Measurements from ENCODE around the gene NAPB. TPM values are rescaled to one million over a fixed set of nuclear protein-coding genes. Genes with fewer than 3 reads are reported as not detected.

The NAPB gene
- total and polyA plus RNA-seq, 2 experiments from 2014 or later: 5.9 to 8.1 TPM

- H3K4me1 ChIP-seq (ENCODE audit: insufficient read depth): no peaks in the 10 kb centered on the region
Observed at GRCh38 chr20:23327617-23328333, 93.5 kb downstream of the NAPB start.

GRCh38 chr20:23326774-23327173 lies 94.5 kb downstream of the NAPB start:
- no peaks in the 10 kb centered on the region for H3K9me2 ChIP-seq (ENCODE audit: insufficient read depth)
- H3K4me2 ChIP-seq (ENCODE audit: unreplicated experiment): no peak overlapping the region
- H3K4me1 ChIP-seq (ENCODE audit: insufficient read depth): no peaks in the 10 kb centered on the region
- no peaks in the 10 kb centered on the region for H3K79me2 ChIP-seq (ENCODE audit: insufficient read depth)
- no peak overlapping the region for H3K9ac ChIP-seq
- H3K27ac ChIP-seq: no peak overlapping the region
- in situ Hi-C loops (cut with MboI): loop anchor here (25.0 kb wide), 1 partner anchor 989 kb away; no protein-coding TSS in a partner anchor
- no peak for DNase-seq
- no peaks in the 10 kb centered on the region for H4K20me1 ChIP-seq (ENCODE audit: insufficient read depth)
- H2AFZ ChIP-seq: no peak overlapping the region
- H3K36me3 ChIP-seq (ENCODE audit: low read depth): no peaks in the 10 kb centered on the region
- no peak overlapping the region for H3K4me3 ChIP-seq
- no peaks in the 10 kb centered on the region for H3F3A ChIP-seq (ENCODE audit: insufficient read depth)
- H3K9me3 ChIP-seq (ENCODE audit: low read depth): no peaks in the 10 kb centered on the region
- 74 to 78% methylated on average over 8 of the region's 8 CpGs for WGBS, 2 experiments (ENCODE audit: low coverage in 1 of 2, low lambda C conversion rate in 2 of 2, missing lambda C conversion rate in 2 of 2)
- no peaks in the 10 kb centered on the region for H3K27me3 ChIP-seq (replicated peaks; ENCODE audit: insufficient read depth)
- no peak for TF ChIP-seq EZH2 (IDR thresholded peaks at IDR 0.05; ENCODE audit: insufficient read depth, poor library complexity, severe bottlenecking)
- no peak for TF ChIP-seq EZH2phosphoT487 (IDR thresholded peaks at IDR 0.05; ENCODE audit: insufficient read depth, low read depth)

More at GRCh38 chr20:23327617-23328333, 93.5 kb downstream of the NAPB start:
- H3K9me2 ChIP-seq (ENCODE audit: insufficient read depth): no peaks in the 10 kb centered on the region
- H2AFZ ChIP-seq: no peak overlapping the region
- H3K79me2 ChIP-seq (ENCODE audit: insufficient read depth): no peaks in the 10 kb centered on the region
- DNase-seq: no peak
- no peak overlapping the region for H3K27ac ChIP-seq
- no peaks in the 10 kb centered on the region for H4K20me1 ChIP-seq (ENCODE audit: insufficient read depth)
- in situ Hi-C loops (cut with MboI): loop anchor here (25.0 kb wide), 1 partner anchor 990 kb away; no protein-coding TSS in a partner anchor
- no peak for TF ChIP-seq EZH2 (IDR thresholded peaks at IDR 0.05; ENCODE audit: insufficient read depth, poor library complexity, severe bottlenecking)
- TF ChIP-seq EZH2phosphoT487 (IDR thresholded peaks at IDR 0.05; ENCODE audit: insufficient read depth, low read depth): no peak
- no peaks in the 10 kb centered on the region for H3F3A ChIP-seq (ENCODE audit: insufficient read depth)
- H3K36me3 ChIP-seq (ENCODE audit: low read depth): no peaks in the 10 kb centered on the region
- H3K4me2 ChIP-seq (ENCODE audit: unreplicated experiment): no peak overlapping the region
- H3K9me3 ChIP-seq (ENCODE audit: low read depth): no peaks in the 10 kb centered on the region
- no peak overlapping the region for H3K9ac ChIP-seq
- 89 to 90% methylated on average over 15 of the region's 15 CpGs for WGBS, 2 experiments (ENCODE audit: low coverage in 1 of 2, low lambda C conversion rate in 2 of 2, missing lambda C conversion rate in 2 of 2)
- no peaks in the 10 kb centered on the region for H3K27me3 ChIP-seq (replicated peaks; ENCODE audit: insufficient read depth)
- no peak overlapping the region for H3K4me3 ChIP-seq

DNA sequence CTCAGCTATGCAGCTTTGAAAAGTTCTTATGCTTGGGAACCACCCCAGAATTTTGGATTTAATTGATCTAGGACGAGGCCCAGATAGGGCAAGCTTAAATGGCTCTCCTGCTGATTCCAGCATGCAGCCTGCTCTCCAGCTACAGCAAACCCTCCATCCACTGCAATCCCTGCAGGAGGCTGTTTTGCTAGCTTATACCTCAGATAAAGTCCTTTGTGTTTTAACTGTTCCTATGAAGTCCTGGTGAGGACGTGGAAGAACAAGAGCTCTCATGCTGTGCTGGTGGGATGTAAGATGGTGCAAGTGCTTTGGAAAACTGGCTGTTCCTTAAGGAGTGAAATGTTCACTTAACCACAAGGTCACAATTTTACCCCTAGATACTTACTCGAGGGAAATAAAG lies 96.2 kb downstream of the NAPB start:
- in situ Hi-C loops (cut with MboI): loop anchor here (25.0 kb wide), 1 partner anchor 988 kb away; no protein-coding TSS in a partner anchor
- 61 to 76% methylated on average over 3 of the region's 3 CpGs for WGBS, 2 experiments (ENCODE audit: low coverage in 1 of 2, low lambda C conversion rate in 2 of 2, missing lambda C conversion rate in 2 of 2)

More for the DNA sequence above, 96.2 kb downstream of the NAPB start:
- Histone ChIP-seq H3K9me2 (ENCODE audit: insufficient read depth) (no peaks in the 10 kb centered on the region), H3F3A (ENCODE audit: insufficient read depth) (no peaks in the 10 kb centered on the region), H4K20me1 (ENCODE audit: insufficient read depth) (no peaks in the 10 kb centered on the region), H3K9ac (no peak overlapping the region), H3K79me2 (ENCODE audit: insufficient read depth) (no peaks in the 10 kb centered on the region), H3K4me3 (no peak overlapping the region), H3K4me2 (ENCODE audit: unreplicated experiment) (no peak overlapping the region), H2AFZ (no peak overlapping the region), H3K9me3 (ENCODE audit: low read depth) (no peaks in the 10 kb centered on the region), H3K36me3 (ENCODE audit: low read depth) (no peaks in the 10 kb centered on the region), H3K27me3 (replicated peaks; ENCODE audit: insufficient read depth) (no peaks in the 10 kb centered on the region), H3K4me1 (ENCODE audit: insufficient read depth) (no peaks in the 10 kb centered on the region), H3K27ac (no peak overlapping the region)
- no peak for DNase-seq
- TF ChIP-seq EZH2phosphoT487 (IDR thresholded peaks at IDR 0.05; ENCODE audit: insufficient read depth, low read depth) (no peak), EZH2 (IDR thresholded peaks at IDR 0.05; ENCODE audit: insufficient read depth, poor library complexity, severe bottlenecking) (no peak)

Small RNAs within 50 kb of the gene (small RNA-seq; reads per million reads assigned to genes)
- gene RF00019 (ENCODE audit: low read depth, low replicate concordance) (not detected), gene RNA5SP479 (ENCODE audit: low read depth, low replicate concordance) (not detected)

Other genes with a start within 250 kb of the NAPB start
- 31.5 and 31.7 TPM in 2 replicates for gene NXT1, start 70.7 kb downstream of the NAPB start, total RNA-seq (2014; rRNA removed; shearing (Covaris generic))
- 28.5 and 29.8 TPM in 2 replicates for gene NXT1, start 70.7 kb downstream of the NAPB start, polyA plus RNA-seq (2016; fragmentation: Nextera tagmentation; extraction: Ambion mirVana)
- 11.0 and 12.3 TPM in 2 replicates for gene GZF1, start 59.3 kb downstream of the NAPB start, total RNA-seq (2014; rRNA removed; shearing (Covaris generic))
- 5.9 and 6.3 TPM in 2 replicates for gene GZF1, start 59.3 kb downstream of the NAPB start, polyA plus RNA-seq (2016; fragmentation: Nextera tagmentation; extraction: Ambion mirVana)
- not detected in 2 replicates for gene CSTL1, start 18.2 kb upstream of the NAPB start, total RNA-seq (2014; rRNA removed; shearing (Covaris generic))
- gene CSTL1, start 18.2 kb upstream of the NAPB start, polyA plus RNA-seq (2016; fragmentation: Nextera tagmentation; extraction: Ambion mirVana): not detected in 2 replicates
- gene CST11, start 31.4 kb upstream of the NAPB start, total RNA-seq (2014; rRNA removed; shearing (Covaris generic)): not detected in 2 replicates
- gene CST11, start 31.4 kb upstream of the NAPB start, polyA plus RNA-seq (2016; fragmentation: Nextera tagmentation; extraction: Ambion mirVana): not detected in 2 replicates
- gene CST8, start 69.6 kb upstream of the NAPB start, total RNA-seq (2014; rRNA removed; shearing (Covaris generic)): not detected in 2 replicates
- gene CST8, start 69.6 kb upstream of the NAPB start, polyA plus RNA-seq (2016; fragmentation: Nextera tagmentation; extraction: Ambion mirVana): not detected in 2 replicates
- not detected in 2 replicates for gene CST9L, start 147.0 kb upstream of the NAPB start, total RNA-seq (2014; rRNA removed; shearing (Covaris generic))
- not detected in 2 replicates for gene CST9L, start 147.0 kb upstream of the NAPB start, polyA plus RNA-seq (2016; fragmentation: Nextera tagmentation; extraction: Ambion mirVana)
- gene CST9, start 184.4 kb upstream of the NAPB start, total RNA-seq (2014; rRNA removed; shearing (Covaris generic)): not detected in 2 replicates
- not detected in 2 replicates for gene CST9, start 184.4 kb upstream of the NAPB start, polyA plus RNA-seq (2016; fragmentation: Nextera tagmentation; extraction: Ambion mirVana)
- 396 and 478 TPM in 2 replicates for gene CST3, start 216.5 kb upstream of the NAPB start, total RNA-seq (2014; rRNA removed; shearing (Covaris generic))
- gene CST3, start 216.5 kb upstream of the NAPB start, polyA plus RNA-seq (2016; fragmentation: Nextera tagmentation; extraction: Ambion mirVana): 782 and 784 TPM in 2 replicates

Data from GM23248 (cell line).